K562 (cell line): ENCODE data around the gene MRPS6. TPM values are rescaled to one million over a fixed set of nuclear protein-coding genes. Genes with fewer than 3 reads are reported as not detected.

Experiments
- CBFA2T2 ChIP-seq: fragments of 450-650 bp; conservative IDR thresholded peaks from 2 replicates; pipeline ENCODE4 v1.6.1; 2017; ENCODE audit warnings: mild to moderate bottlenecking
- ELK3 ChIP-seq: fragments of 450-650 bp; formaldehyde crosslinking; IDR thresholded peaks from 2 replicates; pipeline ENCODE4 v1.4.0; 2020; ENCODE audit warnings: mild to moderate bottlenecking
- ESRRA ChIP-seq: fragments of 450-650 bp; IDR thresholded peaks from 2 replicates; pipeline ENCODE4 v1.6.1; 2014; ENCODE audit warnings: low read depth, mild to moderate bottlenecking, moderate library complexity, borderline replicate concordance
- ETS2 ChIP-seq: IDR thresholded peaks from 2 replicates; pipeline ENCODE4 v1.6.1; 2016; ENCODE audit warnings: borderline replicate concordance, missing genetic modification characterization, mild to moderate bottlenecking, moderate library complexity, missing compliant biosample characterization; ENCODE audit not compliant: poor library complexity, severe bottlenecking
- FOXA1 ChIP-seq: fragments of 450-650 bp; IDR thresholded peaks from 2 replicates; pipeline ENCODE4 v1.6.1; 2016; ENCODE audit warnings: mild to moderate bottlenecking, borderline replicate concordance
- HNRNPL ChIP-seq: fragments of 200-400 bp; formaldehyde crosslinking; IDR thresholded peaks from 2 replicates; pipeline ENCODE4 v1.6.1; 2017; ENCODE audit warnings: low read depth, mild to moderate bottlenecking, low read length
- JUND ChIP-seq, 2 experiments: IDR thresholded peaks; 2 replicates in 1 of 2; 3 replicates in 1 of 2; pipeline ENCODE4 v1.6.1; 2011; ENCODE audit warnings: borderline replicate concordance in 2 of 2, low read depth in 2 of 2, low read length in 2 of 2, improper control_type of control experiment in 1 of 2, missing biosample characterization in 1 of 2, missing genetic modification characterization in 1 of 2, missing genetic modification reagents in 1 of 2
- KDM4B ChIP-seq, 2 experiments: fragments of 450-650 bp in 1 of 2; sonication (generic) in 1 of 2; IDR thresholded peaks; 2 replicates each; pipeline ENCODE4 v1.6.1; 2016 to 2017; ENCODE audit warnings: borderline replicate concordance in 2 of 2, antibody characterized with exemption in 1 of 2, low read depth in 1 of 2, mild to moderate bottlenecking in 1 of 2
- MAFF ChIP-seq: IDR thresholded peaks from 2 replicates; pipeline ENCODE4 v1.6.1; 2012; ENCODE audit warnings: low read length, improper control_type of control experiment
- RBFOX2 ChIP-seq: fragments of 200-400 bp; formaldehyde crosslinking; IDR thresholded peaks from 2 replicates; pipeline ENCODE4 v1.6.1; 2017; ENCODE audit warnings: low read depth, mild to moderate bottlenecking, low read length, moderate library complexity
- RBM14 ChIP-seq: fragments of 200-400 bp; formaldehyde crosslinking; IDR thresholded peaks from 2 replicates; pipeline ENCODE4 v1.6.1; 2018; ENCODE audit warnings: low read depth, mild to moderate bottlenecking, low read length, moderate library complexity, borderline replicate concordance; ENCODE audit not compliant: insufficient read depth
- RFX5 ChIP-seq: IDR thresholded peaks from 2 replicates; pipeline ENCODE4 v1.6.1; 2011; ENCODE audit warnings: low read depth, mild to moderate bottlenecking, improper control_type of control experiment, low read length
- SMARCA5 ChIP-seq: fragments of 450-650 bp; IDR thresholded peaks from 2 replicates; pipeline ENCODE4 v1.6.1; 2016
- TEAD1 ChIP-seq, 2 experiments: fragments of 450-650 bp in 1 of 2; sonication (generic) in 1 of 2; formaldehyde crosslinking; IDR thresholded peaks; 2 replicates each; pipeline versions ENCODE4 v1.4.0 to v1.8.0; 2020 to 2022; ENCODE audit warnings: mild to moderate bottlenecking in 2 of 2, missing genetic modification reagents in 1 of 2
- ZBTB1 ChIP-seq: sonication (generic); formaldehyde crosslinking; IDR thresholded peaks from 2 replicates; pipeline ENCODE4 v1.8.1; 2023; ENCODE audit warnings: missing genetic modification reagents, low read depth, mild to moderate bottlenecking, borderline replicate concordance
- ZNF280A ChIP-seq: fragments of 450-650 bp; IDR thresholded peaks from 2 replicates; pipeline ENCODE4 v1.6.1; 2018; ENCODE audit warnings: mild to moderate bottlenecking, low read depth; ENCODE audit not compliant: partially characterized antibody
- ZNF589 ChIP-seq: fragments of 200-800 bp; sonication (Bioruptor generic); IDR thresholded peaks from 2 replicates; pipeline ENCODE4 v1.6.1; 2016; ENCODE audit warnings: low read depth, missing genetic modification characterization, missing compliant biosample characterization
- ZNF639 ChIP-seq, 2 experiments: fragments of 200-800 bp in 1 of 2; sonication (Bioruptor generic) in 1 of 2; sonication (generic) in 1 of 2; formaldehyde crosslinking in 1 of 2; IDR thresholded peaks in 1 of 2; conservative IDR thresholded peaks in 1 of 2; 2 replicates each; pipeline versions ENCODE4 v1.5.0 to v1.6.1; 2016 to 2020; ENCODE audit warnings: missing compliant biosample characterization in 1 of 2, missing genetic modification characterization in 1 of 2, missing genetic modification reagents in 1 of 2
- polyA plus RNA-seq, 8 experiments: library from polyadenylated mRNA; depleted of rRNA in 4 of 8; stranded (reverse) in 5 of 8; unstranded in 3 of 8; fragments of >200 nt; fragmentation: Nextera tagmentation in 2 of 8; fragmentation: Illumina TruSeq in 1 of 8; extraction: Ambion mirVana in 2 of 8; extraction: Trizol in 1 of 8; gene quantifications; 2 replicates each; pipeline versions ENCODE4 v1.2.1 to v1.2.3, GENCODE V29; 2011 to 2014; ENCODE audit warnings: inconsistent platforms in 1 of 8, missing spikeins in 1 of 8
- total RNA-seq, 7 experiments: library from RNA; depleted of rRNA in 6 of 7; stranded (reverse); fragments of >200 nt in 6 of 7; fragmentation: Illumina TruSeq in 2 of 7; extraction: Trizol in 2 of 7; gene quantifications; 2 replicates each; pipeline versions ENCODE4 v1.2.1 to v1.2.3, GENCODE V29; 2011 to 2021; ENCODE audit warnings: low replicate concordance in 1 of 7
- TF ChIP-seq, protein P1 (sequence below): sonication (generic); formaldehyde crosslinking; IDR thresholded peaks from 2 replicates; pipeline ENCODE4 v1.9.0; 2022; ENCODE audit warnings: mild to moderate bottlenecking, missing genetic modification reagents
- TF ChIP-seq, protein P2 (sequence below): sonication (generic); formaldehyde crosslinking; IDR thresholded peaks from 2 replicates; pipeline ENCODE4 v1.8.0; 2022; ENCODE audit warnings: mild to moderate bottlenecking, missing genetic modification reagents

The MRPS6 gene
- total and polyA plus RNA-seq, 9 of the 15 experiments (the other 6 are each of a cell fraction or from before 2014, with no cell fraction given): 26.1 to 72.0 (median 39.3) TPM

DNA sequence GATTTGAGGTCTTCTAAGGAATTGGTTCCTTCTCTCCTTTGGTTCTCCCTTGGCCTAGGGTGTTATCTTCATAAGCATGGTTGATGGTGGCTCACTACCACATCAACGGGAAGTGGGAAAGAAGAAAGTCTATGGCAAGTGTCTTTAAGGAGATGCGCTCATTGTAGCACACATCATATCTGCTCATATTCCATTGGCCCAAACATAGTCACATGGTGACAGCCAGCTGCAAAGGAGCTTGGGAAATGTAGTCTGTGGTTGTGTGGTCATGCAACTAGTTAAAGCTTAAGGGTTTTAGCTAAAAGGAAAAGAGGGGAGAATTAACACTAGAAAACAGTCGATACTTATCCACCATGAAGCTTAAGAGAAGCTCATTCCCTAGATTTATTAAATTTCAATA lies 11.4 kb upstream of the MRPS6 start (continued):
- TF ChIP-seq ETS2 (tag) (no peak), RBFOX2 (no peak), CBFA2T2 (peak; percentile 40), SMARCA5 (no peak), ELK3 (CRISPR knock-in tag) (no peak), ZNF280A (no peak), KDM4B (IDR thresholded peaks at IDR 0.05; ENCODE audit: borderline replicate concordance in 2 of 2, low read depth in 1 of 2) (no peak), ESRRA (peak; percentile 20; the same call in 1 of the 2 replicates), RFX5 (no peak), HNRNPL (no peak), FOXA1 (no peak), ZNF639 (CRISPR knock-in tag; conservative IDR thresholded peaks at IDR 0.05 in 1 of 2, IDR thresholded peaks at IDR 0.05 in 1 of 2) (no peak), ZBTB1 (no peak), JUND (IDR thresholded peaks at IDR 0.05; ENCODE audit: borderline replicate concordance, low read depth, low read length) (peak; percentile 49; the same call in 1 of the 2 replicates), JUND (tag; IDR thresholded peaks at IDR 0.05; ENCODE audit: borderline replicate concordance, low read depth, low read length) (no peak; the same call in 2 of the 3 replicates), RBM14 (no peak), TEAD1 (CRISPR knock-in tag; IDR thresholded peaks at IDR 0.05) (no peak), ZNF589 (no peak), MAFF (no peak)
- TF ChIP-seq, protein P1, sequence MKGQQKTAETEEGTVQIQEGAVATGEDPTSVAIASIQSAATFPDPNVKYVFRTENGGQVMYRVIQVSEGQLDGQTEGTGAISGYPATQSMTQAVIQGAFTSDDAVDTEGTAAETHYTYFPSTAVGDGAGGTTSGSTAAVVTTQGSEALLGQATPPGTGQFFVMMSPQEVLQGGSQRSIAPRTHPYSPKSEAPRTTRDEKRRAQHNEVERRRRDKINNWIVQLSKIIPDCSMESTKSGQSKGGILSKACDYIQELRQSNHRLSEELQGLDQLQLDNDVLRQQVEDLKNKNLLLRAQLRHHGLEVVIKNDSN (CRISPR knock-in tag): peak; percentile 96
- TF ChIP-seq, protein P2, sequence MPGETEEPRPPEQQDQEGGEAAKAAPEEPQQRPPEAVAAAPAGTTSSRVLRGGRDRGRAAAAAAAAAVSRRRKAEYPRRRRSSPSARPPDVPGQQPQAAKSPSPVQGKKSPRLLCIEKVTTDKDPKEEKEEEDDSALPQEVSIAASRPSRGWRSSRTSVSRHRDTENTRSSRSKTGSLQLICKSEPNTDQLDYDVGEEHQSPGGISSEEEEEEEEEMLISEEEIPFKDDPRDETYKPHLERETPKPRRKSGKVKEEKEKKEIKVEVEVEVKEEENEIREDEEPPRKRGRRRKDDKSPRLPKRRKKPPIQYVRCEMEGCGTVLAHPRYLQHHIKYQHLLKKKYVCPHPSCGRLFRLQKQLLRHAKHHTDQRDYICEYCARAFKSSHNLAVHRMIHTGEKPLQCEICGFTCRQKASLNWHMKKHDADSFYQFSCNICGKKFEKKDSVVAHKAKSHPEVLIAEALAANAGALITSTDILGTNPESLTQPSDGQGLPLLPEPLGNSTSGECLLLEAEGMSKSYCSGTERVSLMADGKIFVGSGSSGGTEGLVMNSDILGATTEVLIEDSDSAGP (CRISPR knock-in tag): peak; percentile 79
